Measurements from ENCODE around the gene ABCC10.
"Not testable (repeated sequence)": the region's sequence is repeated elsewhere in the genome, so short reads cannot be mapped to it uniquely, and the experiment has no call there.

ABCC10 gene

DNA sequence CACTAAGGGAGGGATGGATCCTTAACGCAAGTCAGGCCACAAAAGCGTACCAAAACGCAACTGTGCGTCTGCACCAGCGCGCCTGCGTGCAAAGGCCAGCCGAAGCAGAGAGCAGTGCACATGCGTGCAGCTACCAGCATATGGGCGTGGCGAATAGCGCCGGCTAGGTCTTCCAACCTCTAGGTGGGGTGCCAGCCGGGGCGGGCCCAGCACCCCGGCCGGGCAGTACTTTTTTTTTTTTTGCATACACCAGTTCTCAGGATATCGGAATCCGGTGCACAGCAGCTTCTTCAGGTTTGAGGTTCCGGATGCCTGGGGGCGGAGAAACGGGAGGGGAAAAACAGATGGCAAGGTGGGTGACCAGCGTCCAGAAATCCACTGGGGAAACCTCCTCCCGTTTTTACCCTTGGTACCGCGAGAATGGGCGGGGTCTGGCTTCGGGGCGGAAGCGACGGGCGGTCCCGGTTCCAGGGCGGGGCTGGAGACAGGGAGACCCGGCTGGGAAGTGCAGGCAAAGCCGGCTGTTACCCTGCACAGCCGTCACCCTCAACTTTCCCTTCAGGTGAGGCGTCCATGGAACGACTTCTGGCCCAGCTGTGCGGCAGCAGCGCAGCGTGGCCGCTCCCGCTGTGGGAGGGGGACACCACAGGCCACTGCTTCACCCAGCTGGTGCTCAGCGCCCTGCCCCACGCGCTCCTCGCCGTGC, at the start of gene ABCC10:
TSS of gene ABCC10 (plus strand) at position 136 of the 706 bp plus-strand sequence. CDS start at position 574, 438 bp downstream.
- DNase-seq: peak; percentile 81 to 87

- DNase-seq: no peak
Observed at GRCh38 chr6:43377710-43378229, 49.6 kb upstream of the ABCC10 start.

DNA sequence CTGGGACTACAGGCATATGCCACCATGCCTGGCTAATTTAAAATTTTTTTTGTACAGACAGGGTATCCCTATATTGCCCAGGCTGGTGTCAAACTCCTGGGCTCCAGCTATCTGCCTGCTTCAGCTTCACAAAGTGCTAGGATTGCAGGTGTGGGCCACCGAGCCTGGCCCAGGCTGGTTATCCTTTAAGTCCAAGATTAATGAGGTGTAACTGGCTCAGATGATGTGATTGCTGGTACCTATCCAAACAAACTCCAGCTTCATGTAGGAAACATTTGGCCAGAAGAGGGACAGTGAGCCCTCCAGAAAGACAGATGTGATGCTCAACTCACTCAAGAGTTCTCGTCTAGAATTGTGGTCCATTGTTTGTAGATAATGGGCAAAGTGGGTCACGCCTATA, 48.7 kb upstream of the ABCC10 start:
- no peak for DNase-seq

GRCh38 chr6:43380858-43381257, 46.5 kb upstream of the ABCC10 start:
- DNase-seq: not testable (repeated sequence)

DNA sequence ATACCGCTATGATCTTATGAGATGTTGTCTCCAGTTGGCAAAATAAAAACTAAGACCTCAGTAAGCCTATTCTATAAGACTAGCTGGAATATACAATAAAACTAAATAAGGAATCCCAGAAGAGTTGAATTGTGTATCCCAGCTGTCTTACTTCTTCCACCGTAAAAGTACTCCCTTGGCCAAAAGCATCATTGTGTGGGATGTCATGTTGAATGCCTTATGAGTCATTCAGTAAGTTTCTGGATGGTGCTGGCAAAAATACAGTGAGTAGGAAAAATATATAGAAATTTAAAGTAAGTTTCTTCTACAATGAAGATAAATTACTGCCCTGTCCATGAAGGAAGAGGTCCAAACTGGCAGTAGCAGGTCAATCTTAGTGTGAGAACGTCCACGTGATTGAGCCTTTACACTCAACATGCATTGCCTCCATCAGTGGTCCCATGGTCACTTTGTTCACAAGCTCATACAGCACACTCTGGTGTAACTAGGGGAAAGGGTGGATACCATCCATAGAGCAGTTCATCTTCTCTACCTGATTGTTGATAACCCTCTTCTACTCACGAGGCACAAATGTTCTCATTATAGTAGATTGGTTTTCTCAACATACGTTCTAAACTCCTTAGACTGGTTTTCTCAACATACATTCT, 44.2 kb upstream of the ABCC10 start:
- DNase-seq: no peak

DNA sequence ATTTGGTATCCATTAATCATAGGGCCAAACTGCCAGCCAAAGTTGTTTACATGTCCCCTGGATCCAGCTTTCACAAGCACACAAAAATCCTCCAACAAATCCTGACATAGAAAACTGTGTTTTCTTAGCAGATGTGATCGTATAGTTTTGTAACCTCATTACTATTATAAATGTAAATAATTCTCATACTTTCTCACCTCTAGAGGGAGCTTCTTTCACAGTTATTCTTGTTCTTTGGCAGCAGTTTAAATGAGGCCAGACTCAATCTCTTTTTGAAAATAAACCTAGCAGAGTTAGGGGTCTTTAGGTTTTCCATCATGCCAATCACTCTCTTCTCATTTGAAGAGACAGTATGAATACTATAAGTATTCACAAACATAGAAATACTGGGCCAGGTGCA, 40.8 kb upstream of the ABCC10 start:
- DNase-seq: no peak

DNA sequence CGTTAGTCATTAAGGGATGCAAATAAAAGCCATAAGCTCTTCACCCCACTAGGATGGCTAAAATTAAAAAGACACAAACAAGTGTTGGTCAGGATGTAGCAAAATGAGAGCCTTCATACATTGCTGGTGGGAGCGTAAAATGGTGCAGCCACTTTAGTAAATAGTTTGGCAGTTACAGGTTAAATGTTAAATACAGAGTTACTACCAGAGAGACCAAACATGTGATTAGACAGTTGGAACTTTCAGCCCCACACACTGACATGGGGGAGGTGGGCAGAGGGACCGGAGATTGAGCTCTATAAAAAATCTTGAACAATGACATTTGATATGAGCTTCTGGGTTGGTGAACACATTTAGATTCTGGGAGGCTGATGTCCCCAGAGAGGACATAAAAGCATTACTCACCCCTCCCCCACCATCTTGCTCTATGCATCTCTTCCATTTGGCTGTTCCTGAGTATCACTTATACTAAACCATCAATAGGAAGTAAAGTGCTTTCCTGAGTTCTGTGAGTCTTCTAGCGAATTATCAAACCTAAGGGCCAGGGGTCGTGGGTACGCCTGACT, 37.5 kb upstream of the ABCC10 start:
- no peak for DNase-seq

DNA sequence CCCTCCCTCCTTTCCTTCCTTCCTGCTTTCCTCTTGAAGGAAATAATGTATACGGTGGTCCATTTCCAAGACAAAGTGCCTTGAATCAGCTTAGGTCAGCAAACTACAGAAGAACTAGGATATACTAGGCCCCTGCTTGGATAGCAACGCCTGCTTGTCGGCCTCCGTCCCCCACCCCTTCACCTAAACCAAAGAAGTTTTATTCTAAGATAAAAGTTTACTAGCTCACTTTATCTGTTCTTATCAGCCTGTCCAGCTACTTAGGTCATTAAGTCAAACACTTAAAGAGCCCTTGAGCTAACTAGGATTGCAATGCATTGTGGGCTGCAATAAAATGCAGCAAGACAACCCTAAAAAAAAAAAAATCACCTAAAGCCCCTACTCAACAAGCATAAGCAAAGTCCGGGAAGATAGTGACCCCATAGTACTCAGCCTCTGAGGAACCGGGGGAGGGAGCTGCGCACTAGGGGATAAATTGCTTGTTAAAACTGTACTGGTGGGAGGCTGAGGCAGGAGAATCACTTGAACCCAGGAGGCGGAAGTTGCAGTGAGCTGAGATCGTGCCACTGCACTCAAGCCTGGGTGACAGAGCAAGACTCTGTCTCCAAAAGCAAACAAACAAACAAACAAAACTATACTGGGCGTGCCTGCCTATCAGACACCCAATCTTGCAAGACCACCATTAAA, 36.4 kb upstream of the ABCC10 start:
- not testable (repeated sequence) for DNase-seq

GRCh38 chr6:43391440-43392031, 35.8 kb upstream of the ABCC10 start:
- DNase-seq: no peak

- DNase-seq: not testable (repeated sequence)
Observed at GRCh38 chr6:43393133-43393532, 34.2 kb upstream of the ABCC10 start.

DNA sequence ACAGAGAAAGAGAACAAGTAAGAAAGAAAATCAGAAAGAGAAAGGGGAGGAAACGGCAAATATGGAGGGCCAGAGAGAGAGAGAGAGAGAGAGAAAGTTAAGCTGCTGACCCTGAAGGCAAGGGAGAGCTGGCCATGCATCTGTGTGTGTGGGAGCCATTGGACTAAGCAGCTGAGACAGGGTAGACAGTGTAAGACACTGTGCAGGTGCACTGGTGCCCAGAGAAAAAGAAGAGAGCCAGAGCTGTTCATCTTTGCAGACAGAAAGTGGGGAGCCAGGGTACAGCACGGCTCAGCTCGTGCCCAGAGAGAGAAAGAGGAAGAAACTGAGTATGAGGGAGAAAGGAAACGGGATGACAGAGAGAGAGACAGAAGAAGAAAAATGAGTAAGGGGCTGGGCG, 33.7 kb upstream of the ABCC10 start:
- no peak for DNase-seq

GRCh38 chr6:43394982-43395381, 32.4 kb upstream of the ABCC10 start:
- no peak for DNase-seq

DNA sequence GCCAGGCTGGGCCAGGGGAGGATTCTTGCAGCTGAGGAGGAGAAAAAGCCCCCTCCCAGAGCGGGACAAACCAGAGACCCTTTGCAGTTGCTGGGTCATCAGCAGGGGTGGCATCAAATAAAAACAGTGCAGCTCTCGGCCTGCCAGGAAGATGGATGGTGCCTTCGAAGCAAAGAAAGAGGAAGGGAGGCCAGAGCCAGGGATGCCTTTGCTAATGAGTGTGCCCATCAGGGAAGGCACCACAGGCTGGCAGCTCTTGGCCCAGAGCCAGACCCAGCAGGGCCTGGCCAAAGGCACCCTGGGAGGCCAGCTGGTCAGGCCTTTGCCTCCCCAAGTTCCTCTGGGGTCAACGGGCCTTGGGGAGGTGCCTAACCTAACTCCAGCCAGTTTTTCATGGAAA, 31.6 kb upstream of the ABCC10 start:
- DNase-seq: no peak

DNA sequence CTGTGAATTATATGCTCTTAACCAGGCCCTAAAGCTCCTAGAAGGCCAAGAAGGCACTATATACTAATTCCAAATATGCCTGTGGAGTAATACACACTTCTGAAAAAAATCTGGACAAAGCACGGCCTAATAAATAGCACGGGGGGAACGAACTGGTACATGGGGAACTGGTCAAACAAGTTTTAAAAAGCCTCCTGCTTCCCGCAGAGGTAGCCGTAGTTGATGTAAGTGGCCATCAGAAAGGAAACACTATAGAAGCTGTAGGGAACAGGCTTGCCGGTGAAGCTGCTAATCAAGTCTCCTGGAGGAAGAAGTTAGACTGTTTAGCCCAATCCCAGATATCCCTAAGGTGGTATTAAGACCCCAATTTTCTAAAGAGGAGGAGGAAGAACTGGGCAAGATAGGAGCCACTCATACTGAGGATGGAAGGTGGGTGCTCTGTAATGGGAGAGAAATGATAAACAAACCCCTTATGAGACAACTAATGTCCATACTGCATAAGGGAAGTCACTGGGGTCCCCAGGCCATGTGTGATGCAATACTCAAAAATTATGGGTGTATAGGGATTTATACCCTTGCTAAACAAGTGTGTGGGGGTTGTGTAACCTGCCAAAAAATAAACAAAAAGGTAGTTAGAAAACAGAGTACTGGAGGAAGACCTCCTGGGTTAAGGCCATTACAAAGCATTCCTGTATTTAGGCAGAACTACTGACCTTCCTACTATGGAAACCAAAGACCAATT, 30.8 kb upstream of the ABCC10 start:
- DNase-seq: no peak

DNA sequence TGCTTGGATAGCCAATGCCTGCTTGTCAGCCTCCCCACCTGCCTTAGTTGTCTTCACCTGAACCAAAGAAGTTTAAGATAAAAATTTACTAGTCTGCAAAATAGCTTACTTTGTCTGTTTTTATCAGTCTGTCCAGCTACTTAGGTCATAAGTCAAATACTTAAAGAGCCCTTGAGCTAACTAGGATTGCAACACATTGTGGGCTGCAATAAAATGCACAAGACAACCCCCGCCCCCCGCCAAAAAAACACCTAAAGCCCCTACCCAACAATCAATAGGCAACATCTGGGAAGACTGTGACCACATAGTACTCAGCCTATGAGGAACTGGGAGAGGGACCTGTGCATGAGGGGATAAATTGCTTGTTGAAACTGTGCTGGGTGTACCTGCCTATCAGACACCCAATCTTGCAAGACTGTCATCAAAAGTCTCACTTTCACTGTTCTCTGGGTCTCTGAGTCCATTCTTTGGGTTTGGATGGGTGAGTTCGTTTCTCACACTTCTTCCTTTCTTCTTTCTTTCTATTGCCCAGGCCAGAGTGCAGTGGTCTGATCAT, 27.3 kb upstream of the ABCC10 start:
- DNase-seq: no peak

DNA sequence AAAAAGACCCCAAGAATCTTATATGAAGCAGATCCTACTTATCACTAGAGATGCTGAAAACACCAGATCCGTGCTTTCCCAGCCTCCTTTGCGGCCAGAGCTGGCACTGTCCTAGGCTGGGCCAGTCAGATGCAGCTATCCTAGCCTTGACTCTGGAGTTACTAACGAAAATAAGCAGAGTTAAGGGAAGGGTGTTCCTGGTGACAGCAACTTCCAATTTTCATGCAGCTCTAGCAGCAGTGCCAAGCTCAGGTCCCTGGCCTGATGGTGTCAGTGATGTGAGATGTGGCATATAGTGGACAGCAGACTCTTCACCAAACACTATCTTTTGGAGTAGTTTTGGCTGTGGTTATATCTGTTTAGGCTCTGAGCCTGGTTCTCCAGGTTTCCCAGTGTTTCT, 25.6 kb upstream of the ABCC10 start:
- DNase-seq: no peak

GRCh38 chr6:43402820-43403219, 24.5 kb upstream of the ABCC10 start:
- DNase-seq: no peak

- no peak for DNase-seq
Observed at GRCh38 chr6:43405354-43405753, 22.0 kb upstream of the ABCC10 start.

- no peak for DNase-seq
Observed at GRCh38 chr6:43407296-43407695, 20.0 kb upstream of the ABCC10 start.

DNA sequence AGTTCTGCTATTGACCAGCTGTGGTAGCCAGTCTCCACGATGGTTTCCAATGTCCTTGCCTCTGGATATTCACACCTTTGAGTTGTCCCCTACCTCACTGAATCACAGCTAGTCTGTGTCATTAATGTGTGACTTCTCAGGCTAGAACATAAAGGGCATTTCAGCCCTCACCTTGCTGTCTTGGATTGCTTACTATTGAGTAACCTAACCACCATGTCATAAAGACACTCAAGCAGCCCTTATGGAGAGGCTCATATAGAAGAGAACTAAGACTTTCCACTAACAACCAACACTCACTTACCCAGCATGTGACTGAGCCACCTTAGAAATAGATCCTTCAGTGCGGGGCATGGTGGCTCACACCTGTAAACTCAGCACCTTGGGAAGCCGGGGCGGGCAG, 19.1 kb upstream of the ABCC10 start:
- DNase-seq: no peak

GRCh38 chr6:43410776-43411175, 16.6 kb upstream of the ABCC10 start:
- DNase-seq: not testable (repeated sequence)

DNA sequence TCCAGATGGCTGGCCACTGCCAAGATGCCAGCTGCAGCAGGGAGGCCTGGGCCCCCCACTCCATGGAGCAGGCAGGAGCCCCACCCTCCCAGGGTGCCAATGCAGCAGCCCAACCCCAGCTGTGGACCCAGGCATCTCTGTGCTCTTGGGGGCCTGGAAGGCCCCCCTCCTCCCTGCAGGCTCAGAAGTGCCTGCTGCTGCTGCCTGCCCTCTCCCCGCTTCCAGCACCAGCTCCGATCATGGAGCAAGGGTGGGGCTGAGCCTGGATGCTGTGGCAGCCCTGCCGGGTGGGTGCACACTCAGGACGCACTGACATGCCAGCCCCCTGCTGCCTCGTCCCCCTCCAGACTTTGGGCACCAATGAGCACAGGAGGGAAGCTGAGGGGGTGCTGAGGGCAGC, 14.8 kb upstream of the ABCC10 start:
- DNase-seq: no peak
